K562 (cell line): Measurements from ENCODE around the gene DDAH2. TPM values are rescaled to one million over a fixed set of nuclear protein-coding genes. Genes with fewer than 3 reads are reported as not detected.
A peak's percentile ranks its signal among the peaks of the same experiment; 100 is the strongest.

ENCODE experiments used
- E4F1 ChIP-seq: fragments of 250-450 bp; sonication (Bioruptor Pico); IDR thresholded peaks from 2 replicates; pipeline ENCODE4 v1.5.0; 2021; ENCODE audit warnings: mild to moderate bottlenecking, borderline replicate concordance
- FOXJ2 ChIP-seq: fragments of 200-800 bp; sonication (Bioruptor generic); IDR thresholded peaks from 2 replicates; pipeline ENCODE4 v1.6.1; 2016; ENCODE audit warnings: missing genetic modification characterization, missing compliant biosample characterization
- KLF13 ChIP-seq: fragments of 450-650 bp; IDR thresholded peaks from 2 replicates; pipeline ENCODE4 v1.6.1; 2016; ENCODE audit warnings: missing genetic modification characterization, low read depth, mild to moderate bottlenecking, missing compliant biosample characterization, moderate library complexity, borderline replicate concordance
- MAZ ChIP-seq, 2 experiments: fragments of 450-650 bp in 1 of 2; sonication (generic) in 1 of 2; formaldehyde crosslinking; IDR thresholded peaks in 1 of 2; conservative IDR thresholded peaks in 1 of 2; 2 replicates each; pipeline versions ENCODE4 v1.4.0 to v1.5.0; 2020; ENCODE audit warnings: mild to moderate bottlenecking in 1 of 2, missing genetic modification reagents in 1 of 2
- RBM25 ChIP-seq: fragments of 200-400 bp; formaldehyde crosslinking; IDR thresholded peaks from 2 replicates; pipeline ENCODE4 v1.6.1; 2018; ENCODE audit warnings: low read length, low read depth, moderate library complexity; ENCODE audit not compliant: severe bottlenecking
- SETDB1 ChIP-seq: IDR thresholded peaks from one replicate; pipeline ENCODE4 v1.6.1; 2012; ENCODE audit warnings: low read length, control low read depth, inconsistent platforms
- SIN3A ChIP-seq, 2 experiments: fragments of 150-350 bp in 1 of 2; IDR thresholded peaks; 2 replicates each; pipeline ENCODE4 v1.6.1; 2011 to 2016; ENCODE audit warnings: borderline replicate concordance in 2 of 2, low read depth in 2 of 2, low read length in 2 of 2, mild to moderate bottlenecking in 2 of 2, moderate library complexity in 2 of 2; ENCODE audit not compliant: control insufficient read depth in 1 of 2
- ZNF146 ChIP-seq: IDR thresholded peaks from one replicate; pipeline ENCODE4 v1.6.1; 2018; ENCODE audit warnings: missing compliant biosample characterization; ENCODE audit not compliant: unreplicated experiment
- polyA plus RNA-seq, 8 experiments: library from polyadenylated mRNA; depleted of rRNA in 4 of 8; stranded (reverse) in 5 of 8; unstranded in 3 of 8; fragments of >200 nt; fragmentation: Nextera tagmentation in 2 of 8; fragmentation: Illumina TruSeq in 1 of 8; extraction: Ambion mirVana in 2 of 8; extraction: Trizol in 1 of 8; gene quantifications; 2 replicates each; pipeline versions ENCODE4 v1.2.1 to v1.2.3, GENCODE V29; 2011 to 2014; ENCODE audit warnings: inconsistent platforms in 1 of 8, missing spikeins in 1 of 8
- total RNA-seq, 7 experiments: library from RNA; depleted of rRNA in 6 of 7; stranded (reverse); fragments of >200 nt in 6 of 7; fragmentation: Illumina TruSeq in 2 of 7; extraction: Trizol in 2 of 7; gene quantifications; 2 replicates each; pipeline versions ENCODE4 v1.2.1 to v1.2.3, GENCODE V29; 2011 to 2021; ENCODE audit warnings: low replicate concordance in 1 of 7

Gene DDAH2
- total and polyA plus RNA-seq, 9 of the 15 experiments (the other 6 are each of a cell fraction or from before 2014, with no cell fraction given), result 1.8 to 45.4 (median 21.4) TPM

DNA sequence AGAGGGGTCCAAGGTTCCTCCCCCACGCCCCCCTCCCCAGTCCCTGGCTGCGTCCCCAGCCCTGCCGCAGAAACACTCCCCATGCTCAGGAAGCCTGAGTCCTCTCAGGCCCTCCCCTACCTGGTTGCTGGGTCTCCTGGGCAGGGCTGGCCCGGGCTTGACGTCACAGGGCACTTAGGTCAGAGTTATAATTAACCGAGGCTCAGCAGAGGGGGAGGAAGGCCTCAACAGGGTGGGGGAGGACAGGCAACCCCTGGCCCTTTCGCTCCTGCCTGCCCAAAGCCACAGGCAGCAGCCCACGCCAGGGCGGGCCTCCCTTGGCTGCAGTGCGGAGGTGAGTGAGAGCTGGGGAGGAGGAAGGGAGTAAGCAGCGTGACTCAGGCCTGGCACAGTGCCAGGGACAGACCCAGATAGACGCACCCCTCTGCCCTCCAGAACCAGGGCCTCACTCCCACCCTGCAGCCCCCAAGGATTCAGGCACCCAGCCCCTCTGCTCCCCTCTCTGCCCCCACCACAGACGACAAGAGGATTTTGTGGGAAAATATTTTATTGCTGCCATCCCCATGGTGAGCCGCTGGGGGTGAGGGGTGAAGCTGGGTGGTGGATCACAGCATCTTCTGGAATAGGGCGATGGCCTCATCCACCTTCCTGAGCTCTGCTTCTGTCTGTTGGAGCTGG lies 48.0 kb upstream of the DDAH2 start, which contains the start of gene VWA7 (continued):
- peak; percentile 60; the same call in 1 of the 2 replicates for TF ChIP-seq E4F1
- no peak for TF ChIP-seq SETDB1
- peak; percentile 99 for TF ChIP-seq MAZ (CRISPR knock-in tag; conservative IDR thresholded peaks at IDR 0.05 in 1 of 2, IDR thresholded peaks at IDR 0.05 in 1 of 2)
- peak; percentile 54; the same call in 1 of the 2 replicates for TF ChIP-seq KLF13 (tag)
- TF ChIP-seq FOXJ2 (tag), result peak; percentile 54
- no peak for TF ChIP-seq RBM25
- peak; percentile 68 to 92; a peak in 2 of 4 replicates for TF ChIP-seq SIN3A (IDR thresholded peaks at IDR 0.05; ENCODE audit: borderline replicate concordance in 2 of 2, control insufficient read depth in 1 of 2, low read depth in 2 of 2, low read length in 2 of 2)
- no peak for TF ChIP-seq ZNF146 (CRISPR knock-in tag)
- TF ChIP-seq, all 486 proteins: peak for 254
